Measurements from ENCODE around the gene PARVG.

The PARVG gene

GRCh38 chr22:44243761-44244160, 63.0 kb downstream of the PARVG start:
- Histone ChIP-seq H3K27me3 (ENCODE audit: insufficient read depth, low read length) (no peaks in the 10 kb centered on the region), H3K4me1 (ENCODE audit: control insufficient read depth in 1 of 2, insufficient read depth in 2 of 2, low read length in 2 of 2) (no peaks in the 10 kb centered on the region), H3K4me2 (ENCODE audit: low read length) (no peak overlapping the region), H3K18ac (ENCODE audit: low read length) (no peak overlapping the region), H2AK5ac (ENCODE audit: low read length) (no peak overlapping the region), H3K36me3 (ENCODE audit: control insufficient read depth in 1 of 2, insufficient read depth in 2 of 2, low read length in 2 of 2) (no peaks in the 10 kb centered on the region), H3K14ac (ENCODE audit: low read length) (no peak overlapping the region), H2BK5ac (ENCODE audit: low read depth, low read length, poor library complexity) (no peak overlapping the region), H2AFZ (ENCODE audit: insufficient read depth, low read length, poor library complexity) (no peak overlapping the region), H4K8ac (ENCODE audit: low read depth, low read length) (no peak overlapping the region), H3K79me1 (ENCODE audit: low read length) (no peaks in the 10 kb centered on the region), H3K4ac (ENCODE audit: low read depth, low read length) (no peak overlapping the region), H3K4me3 (ENCODE audit: low read depth, low read length) (no peak overlapping the region), H2BK120ac (ENCODE audit: insufficient read depth, low read length, poor library complexity) (no peak overlapping the region), H3K9me3 (ENCODE audit: insufficient read depth, low read depth, low read length) (peaks cover 2% of the 10 kb centered on the region), H3K23ac (ENCODE audit: low read length) (no peak overlapping the region), H4K91ac (ENCODE audit: low read depth, low read length) (no peak overlapping the region), H2BK12ac (ENCODE audit: low read length) (no peak overlapping the region), H4K12ac (ENCODE audit: low read depth, low read length) (no peak overlapping the region), H3K79me2 (ENCODE audit: control insufficient read depth, insufficient read depth, low read length, poor library complexity) (no peaks in the 10 kb centered on the region), H3K9ac (ENCODE audit: low read length) (no peak overlapping the region), H3K27ac (ENCODE audit: low read depth, low read length) (no peak overlapping the region)
- WGBS (ENCODE audit: extremely low coverage, insufficient coverage, insufficient read length) = no CpG with 5 or more reads among the region's 8 CpGs
- no peak for DNase-seq

GRCh38 chr22:44244265-44244822, 63.6 kb downstream of the PARVG start:
- Histone ChIP-seq H2BK5ac (ENCODE audit: low read depth, low read length, poor library complexity) (no peak overlapping the region), H4K91ac (ENCODE audit: low read depth, low read length) (no peak overlapping the region), H4K12ac (ENCODE audit: low read depth, low read length) (no peak overlapping the region), H3K79me1 (ENCODE audit: low read length) (no peaks in the 10 kb centered on the region), H4K8ac (ENCODE audit: low read depth, low read length) (no peak overlapping the region), H3K4me1 (ENCODE audit: control insufficient read depth in 1 of 2, insufficient read depth in 2 of 2, low read length in 2 of 2) (no peaks in the 10 kb centered on the region), H3K36me3 (ENCODE audit: control insufficient read depth in 1 of 2, insufficient read depth in 2 of 2, low read length in 2 of 2) (no peaks in the 10 kb centered on the region), H3K4me3 (ENCODE audit: low read depth, low read length) (no peak overlapping the region), H2AFZ (ENCODE audit: insufficient read depth, low read length, poor library complexity) (no peak overlapping the region), H2AK5ac (ENCODE audit: low read length) (no peak overlapping the region), H2BK120ac (ENCODE audit: insufficient read depth, low read length, poor library complexity) (no peak overlapping the region), H3K23ac (ENCODE audit: low read length) (no peak overlapping the region), H3K4ac (ENCODE audit: low read depth, low read length) (no peak overlapping the region), H3K4me2 (ENCODE audit: low read length) (no peak overlapping the region), H3K79me2 (ENCODE audit: control insufficient read depth, insufficient read depth, low read length, poor library complexity) (no peaks in the 10 kb centered on the region), H3K27ac (ENCODE audit: low read depth, low read length) (no peak overlapping the region), H3K9ac (ENCODE audit: low read length) (no peak overlapping the region), H3K27me3 (ENCODE audit: insufficient read depth, low read length) (no peaks in the 10 kb centered on the region), H3K14ac (ENCODE audit: low read length) (no peak overlapping the region), H3K9me3 (ENCODE audit: insufficient read depth, low read depth, low read length) (peaks cover 2% of the 10 kb centered on the region), H2BK12ac (ENCODE audit: low read length) (no peak overlapping the region), H3K18ac (ENCODE audit: low read length) (no peak overlapping the region)
- no CpG with 5 or more reads among the region's 9 CpGs for WGBS (ENCODE audit: extremely low coverage, insufficient coverage, insufficient read length)
- no peak for DNase-seq

- Histone ChIP-seq H3K9ac (ENCODE audit: low read length) (no peak overlapping the region), H3K36me3 (ENCODE audit: control insufficient read depth in 1 of 2, insufficient read depth in 2 of 2, low read length in 2 of 2) (no peaks in the 10 kb centered on the region), H4K12ac (ENCODE audit: low read depth, low read length) (no peak overlapping the region), H2BK12ac (ENCODE audit: low read length) (no peak overlapping the region), H3K79me1 (ENCODE audit: low read length) (no peaks in the 10 kb centered on the region), H2BK5ac (ENCODE audit: low read depth, low read length, poor library complexity) (no peak overlapping the region), H3K14ac (ENCODE audit: low read length) (no peak overlapping the region), H3K4ac (ENCODE audit: low read depth, low read length) (no peak overlapping the region), H3K27me3 (ENCODE audit: insufficient read depth, low read length) (no peaks in the 10 kb centered on the region), H3K27ac (ENCODE audit: low read depth, low read length) (no peak overlapping the region), H3K4me1 (ENCODE audit: control insufficient read depth in 1 of 2, insufficient read depth in 2 of 2, low read length in 2 of 2) (no peaks in the 10 kb centered on the region), H2AK5ac (ENCODE audit: low read length) (no peak overlapping the region), H2BK120ac (ENCODE audit: insufficient read depth, low read length, poor library complexity) (no peak overlapping the region), H3K79me2 (ENCODE audit: control insufficient read depth, insufficient read depth, low read length, poor library complexity) (no peaks in the 10 kb centered on the region), H4K91ac (ENCODE audit: low read depth, low read length) (no peak overlapping the region), H3K23ac (ENCODE audit: low read length) (no peak overlapping the region), H3K9me3 (ENCODE audit: insufficient read depth, low read depth, low read length) (peaks cover 6% of the 10 kb centered on the region), H3K4me3 (ENCODE audit: low read depth, low read length) (no peak overlapping the region), H2AFZ (ENCODE audit: insufficient read depth, low read length, poor library complexity) (no peak overlapping the region), H3K18ac (ENCODE audit: low read length) (no peak overlapping the region), H3K4me2 (ENCODE audit: low read length) (no peak overlapping the region), H4K8ac (ENCODE audit: low read depth, low read length) (no peak overlapping the region)
- WGBS (ENCODE audit: extremely low coverage, insufficient coverage, insufficient read length) = no CpG with 5 or more reads among the region's 7 CpGs
- no peak for DNase-seq
These were observed 64.7 kb downstream of the PARVG start for GRCh38 chr22:44245438-44245837.

- no peaks in the 10 kb centered on the region for H3K4me1 ChIP-seq (ENCODE audit: control insufficient read depth in 1 of 2, insufficient read depth in 2 of 2, low read length in 2 of 2)
- no peak for DNase-seq
- H3K9ac ChIP-seq (ENCODE audit: low read length) = no peak overlapping the region
- no peak overlapping the region for H4K91ac ChIP-seq (ENCODE audit: low read depth, low read length)
- H3K4me2 ChIP-seq (ENCODE audit: low read length) = no peak overlapping the region
- no peak overlapping the region for H2BK12ac ChIP-seq (ENCODE audit: low read length)
- no peaks in the 10 kb centered on the region for H3K27me3 ChIP-seq (ENCODE audit: insufficient read depth, low read length)
- no peak overlapping the region for H3K4ac ChIP-seq (ENCODE audit: low read depth, low read length)
- H2AK5ac ChIP-seq (ENCODE audit: low read length) = no peak overlapping the region
- H2AFZ ChIP-seq (ENCODE audit: insufficient read depth, low read length, poor library complexity) = no peak overlapping the region
- no peaks in the 10 kb centered on the region for H3K79me1 ChIP-seq (ENCODE audit: low read length)
- H3K9me3 ChIP-seq (ENCODE audit: insufficient read depth, low read depth, low read length) = peaks cover 10% of the 10 kb centered on the region
- no peak overlapping the region for H3K4me3 ChIP-seq (ENCODE audit: low read depth, low read length)
- no peak overlapping the region for H3K18ac ChIP-seq (ENCODE audit: low read length)
- H3K23ac ChIP-seq (ENCODE audit: low read length) = no peak overlapping the region
- no peaks in the 10 kb centered on the region for H3K36me3 ChIP-seq (ENCODE audit: control insufficient read depth in 1 of 2, insufficient read depth in 2 of 2, low read length in 2 of 2)
- H4K12ac ChIP-seq (ENCODE audit: low read depth, low read length) = no peak overlapping the region
- H2BK120ac ChIP-seq (ENCODE audit: insufficient read depth, low read length, poor library complexity) = no peak overlapping the region
- no peak overlapping the region for H3K27ac ChIP-seq (ENCODE audit: low read depth, low read length)
- H3K79me2 ChIP-seq (ENCODE audit: control insufficient read depth, insufficient read depth, low read length, poor library complexity) = no peaks in the 10 kb centered on the region
- H4K8ac ChIP-seq (ENCODE audit: low read depth, low read length) = no peak overlapping the region
- no peak overlapping the region for H2BK5ac ChIP-seq (ENCODE audit: low read depth, low read length, poor library complexity)
- no peak overlapping the region for H3K14ac ChIP-seq (ENCODE audit: low read length)
- WGBS (ENCODE audit: extremely low coverage, insufficient coverage, insufficient read length) = no CpG with 5 or more reads among the region's 8 CpGs
These were observed 65.1 kb downstream of the PARVG start for GRCh38 chr22:44245867-44246266.

Measured in trophoblast cell (in vitro differentiated cells and primary cell).